GM08714 (cell line): Measurements from ENCODE around the gene RBFOX2.
"Not testable (repeated sequence)": the region's sequence is repeated elsewhere in the genome, so short reads cannot be mapped to it uniquely, and the experiment has no call there.

Experiments
- H3K4me3 ChIP-seq: fragments of 200-500 bp; sonication (Bioruptor generic); 2 replicates; pipeline ENCODE4 v1.5.1; 2014; ENCODE audit warnings: mild to moderate bottlenecking, low read length, inconsistent platforms
- ZNF274 ChIP-seq: IDR thresholded peaks from 2 replicates; pipeline ENCODE4 v1.6.1; 2012; ENCODE audit warnings: mild to moderate bottlenecking, low read depth, low read length

RBFOX2 gene

GRCh38 chr22:36003972-36004674 lies 24.5 kb downstream of the RBFOX2 start:
- TF ChIP-seq ZNF274 = no peak
- no peak overlapping the region for H3K4me3 ChIP-seq

DNA sequence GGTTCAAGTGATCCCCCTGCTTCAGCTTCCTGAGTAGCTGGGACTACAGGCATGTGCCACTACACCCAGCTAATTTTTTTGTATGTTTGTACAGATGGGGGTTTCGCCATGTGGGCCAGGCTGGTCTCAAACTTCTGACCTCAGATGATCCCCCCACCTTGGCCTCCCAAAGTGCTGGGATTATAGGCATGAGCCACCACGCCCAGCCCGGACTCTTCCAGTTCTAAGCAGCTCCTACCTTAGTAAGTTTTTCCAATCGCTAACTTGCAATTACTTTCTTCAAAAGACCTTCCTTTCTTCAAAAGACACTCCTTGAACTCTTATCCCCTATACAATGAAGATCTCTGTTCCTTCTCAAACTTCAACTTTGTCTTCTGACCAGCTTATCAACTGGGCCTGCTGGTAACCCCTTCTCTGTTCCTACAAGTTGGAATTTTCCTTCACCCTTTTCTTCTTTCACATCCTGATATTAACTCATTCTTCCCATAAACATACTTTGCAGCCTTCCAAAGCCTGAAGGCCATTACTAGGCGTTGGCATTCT lies 25.8 kb downstream of the RBFOX2 start:
- H3K4me3 ChIP-seq = no peak overlapping the region
- TF ChIP-seq ZNF274 = no peak

DNA sequence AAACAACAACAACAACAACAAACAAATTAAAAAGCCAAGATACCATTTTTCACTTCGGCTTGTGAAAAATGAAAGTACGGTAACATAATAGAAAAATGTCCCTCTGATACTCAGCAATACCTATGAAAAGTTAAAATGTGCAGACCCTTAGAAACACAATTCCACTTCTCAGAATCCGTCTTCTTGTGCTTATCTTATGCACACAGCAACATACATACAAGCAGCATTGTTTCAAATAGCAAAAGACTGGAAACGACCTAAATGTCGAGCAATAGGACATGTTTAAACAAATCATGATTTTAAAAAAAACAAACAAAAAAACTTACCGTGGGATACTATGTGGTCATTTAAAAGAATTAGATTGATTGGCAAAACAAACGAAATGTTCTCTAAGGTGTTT lies 26.5 kb downstream of the RBFOX2 start:
- H3K4me3 ChIP-seq = no peak overlapping the region
- no peak for TF ChIP-seq ZNF274

GRCh38 chr22:35998748-35999147 lies 29.9 kb downstream of the RBFOX2 start:
- H3K4me3 ChIP-seq = no peak overlapping the region
- no peak for TF ChIP-seq ZNF274

DNA sequence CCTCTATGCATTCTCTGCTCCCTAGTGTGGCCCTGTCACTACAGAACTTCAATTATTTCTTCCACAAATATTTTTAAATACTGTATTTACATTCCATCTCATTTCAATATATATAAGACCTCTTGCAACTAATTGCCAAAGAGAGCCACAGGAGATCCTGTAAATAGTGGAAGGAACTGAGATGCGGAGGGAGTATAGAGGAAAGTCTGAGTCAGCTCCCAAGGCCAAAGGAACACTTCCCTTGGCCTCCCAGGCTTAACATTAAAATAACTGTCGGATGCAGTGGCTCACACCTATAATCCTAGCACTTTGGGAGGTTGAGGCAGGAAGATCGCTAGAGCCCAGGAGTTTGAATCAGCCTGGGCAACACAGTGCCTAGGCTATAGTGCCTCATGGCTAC lies 31.2 kb downstream of the RBFOX2 start:
- TF ChIP-seq ZNF274 = no peak
- no peak overlapping the region for H3K4me3 ChIP-seq

DNA sequence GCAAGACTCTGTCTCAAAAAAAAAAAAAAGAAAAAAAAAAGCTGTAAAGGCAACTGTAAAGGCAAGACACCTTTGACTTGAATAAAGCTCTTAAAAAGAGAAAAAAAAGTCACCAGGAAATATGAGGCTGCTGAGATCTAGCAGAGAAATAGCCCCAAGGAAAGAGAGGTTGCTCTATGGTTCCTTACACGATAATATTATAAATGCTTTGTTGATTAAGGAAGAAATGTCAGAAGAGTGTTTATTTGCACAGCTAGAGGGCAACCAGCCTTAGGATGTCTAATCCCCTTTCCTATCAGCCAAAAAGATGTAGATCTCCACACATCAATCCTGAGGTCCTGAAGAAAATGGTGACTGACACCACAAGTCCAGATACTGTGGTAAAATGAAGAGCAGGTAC lies 32.0 kb downstream of the RBFOX2 start:
- no peak overlapping the region for H3K4me3 ChIP-seq
- no peak for TF ChIP-seq ZNF274

DNA sequence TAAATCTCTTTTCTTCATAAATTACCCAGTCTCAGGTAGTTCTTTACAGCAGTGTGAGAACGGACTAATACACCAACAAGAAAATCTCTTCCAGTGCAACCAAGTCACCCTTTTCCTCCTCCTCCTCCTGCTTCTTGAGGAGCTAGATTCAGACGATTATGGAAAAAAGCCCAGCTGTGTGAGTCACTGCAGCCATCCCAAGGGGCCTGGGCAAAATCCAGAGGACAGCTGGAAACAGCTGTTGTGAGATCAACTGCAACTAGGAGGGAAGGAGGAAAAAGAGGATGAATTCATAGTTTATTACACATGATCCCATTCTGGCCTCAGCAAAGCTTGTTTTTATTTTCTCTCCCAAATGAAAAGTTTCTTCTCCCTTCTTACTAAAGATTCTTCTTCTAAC lies 32.9 kb downstream of the RBFOX2 start:
- TF ChIP-seq ZNF274 = no peak
- no peak overlapping the region for H3K4me3 ChIP-seq

- no peak overlapping the region for H3K4me3 ChIP-seq
- no peak for TF ChIP-seq ZNF274
Observed at GRCh38 chr22:35995348-35995747, 33.3 kb downstream of the RBFOX2 start.

GRCh38 chr22:35993727-35994126 lies 34.9 kb downstream of the RBFOX2 start:
- H3K4me3 ChIP-seq = not testable (repeated sequence)

GRCh38 chr22:35993048-35993714 lies 35.4 kb downstream of the RBFOX2 start:
- TF ChIP-seq ZNF274 = no peak

DNA sequence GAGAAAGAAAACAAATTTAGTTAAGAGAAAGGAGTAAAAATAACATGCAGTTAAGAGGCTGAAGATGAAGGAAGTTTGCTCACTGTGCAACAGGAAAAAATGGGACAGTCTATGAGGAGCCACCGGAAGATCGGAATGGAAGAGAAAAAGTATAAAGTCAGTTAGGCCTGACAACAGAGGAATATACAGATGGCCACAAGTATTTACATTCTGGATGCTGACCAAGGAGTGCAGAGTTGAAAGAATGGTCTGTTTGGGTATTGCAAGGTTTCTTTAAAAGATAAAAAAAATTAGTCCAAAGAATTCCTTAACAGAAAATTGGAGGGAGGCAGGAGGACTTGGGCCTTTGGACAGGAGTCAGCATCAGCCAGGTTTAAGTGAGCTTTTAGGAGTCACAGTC lies 37.5 kb downstream of the RBFOX2 start:
- TF ChIP-seq ZNF274 = no peak

More at GRCh38 chr22:35993048-35993714, 35.4 kb downstream of the RBFOX2 start:
- H3K4me3 ChIP-seq = no peak overlapping the region

GRCh38 chr22:35988030-35988429 lies 40.6 kb downstream of the RBFOX2 start:
- no peak overlapping the region for H3K4me3 ChIP-seq
- TF ChIP-seq ZNF274 = no peak

More for the DNA sequence above, 37.5 kb downstream of the RBFOX2 start:
- H3K4me3 ChIP-seq = no peak overlapping the region

DNA sequence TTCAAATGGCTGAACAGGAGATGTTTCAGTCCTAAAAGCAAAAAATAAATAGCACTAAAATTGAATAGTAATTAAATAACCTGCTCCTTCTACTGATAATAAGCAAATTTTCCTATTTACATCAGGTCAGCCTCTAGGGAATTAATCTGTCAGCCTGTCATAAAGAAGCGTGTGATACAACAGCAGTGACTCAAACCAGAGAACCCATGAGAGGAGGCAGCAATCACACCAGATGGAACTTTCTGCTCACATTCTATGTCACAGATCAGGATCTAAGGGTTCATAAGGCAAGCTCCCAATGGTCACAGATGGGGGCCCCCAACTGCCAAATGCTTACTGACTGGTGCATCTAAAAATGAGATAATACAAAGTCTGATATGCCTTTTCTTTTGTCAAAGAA lies 41.1 kb downstream of the RBFOX2 start:
- H3K4me3 ChIP-seq = no peak overlapping the region
- no peak for TF ChIP-seq ZNF274

GRCh38 chr22:35986088-35986487 lies 42.5 kb downstream of the RBFOX2 start:
- no peak overlapping the region for H3K4me3 ChIP-seq
- TF ChIP-seq ZNF274 = no peak

- TF ChIP-seq ZNF274 = no peak
- H3K4me3 ChIP-seq = no peak overlapping the region
Observed at GRCh38 chr22:35985371-35985770, 43.3 kb downstream of the RBFOX2 start.
